Ovary (tissue), 9 donors: ENCODE results near the gene KLK15. TPM values are rescaled to one million over a fixed set of nuclear protein-coding genes. Genes with fewer than 3 reads are reported as not detected.

Experiments
- DNase-seq, 5 donors: peaks; one replicate each; pipeline ENCODE4 v3.0.0-alpha.2; 2019 to 2020
- H3K27ac ChIP-seq, 2 donors: fragments of 200-600 bp; one replicate each; pipeline versions ENCODE4 v1.5.1 to v1.8.0; 2019 to 2022
- H3K27me3 ChIP-seq: fragments of 200-600 bp; one replicate; pipeline ENCODE4 v1.8.0; 2022
- H3K36me3 ChIP-seq: fragments of 200-600 bp; sonication (generic); one replicate; pipeline ENCODE4 v1.5.1; 2019
- H3K4me1 ChIP-seq: one replicate; pipeline ENCODE4 v1.8.1; 2013; ENCODE audit warnings: mild to moderate bottlenecking, moderate library complexity; ENCODE audit not compliant: insufficient read depth
- H3K4me3 ChIP-seq: fragments of 200-600 bp; sonication (generic); one replicate; pipeline ENCODE4 v1.5.1; 2017
- H3K9me3 ChIP-seq, 2 donors: fragments of 200-600 bp in 1 of 2; sonication (generic) in 1 of 2; one replicate each; pipeline versions ENCODE4 v1.5.1 to v1.8.1; 2013 to 2019; ENCODE audit warnings: mild to moderate bottlenecking in 1 of 2, moderate library complexity in 1 of 2
- EP300 ChIP-seq: sonication (generic); formaldehyde crosslinking; IDR thresholded peaks from one replicate; pipeline ENCODE4 v1.6.1; 2017; ENCODE audit warnings: antibody characterized with exemption
- POLR2A ChIP-seq: fragments of 450-650 bp; IDR thresholded peaks from one replicate; pipeline ENCODE4 v1.6.1; 2017; ENCODE audit warnings: antibody characterized with exemption, mild to moderate bottlenecking, moderate library complexity
- WGBS, 3 donors: extraction: QIAGEN DNeasy Blood & Tissue Kit in 1 of 3; methylation state at CpG; one replicate each; pipeline versions ENCODE4 v1.1.5 to v1.1.7; 2013 to 2017; 5-methylcytosine and 5-hydroxymethylcytosine counted together
- intact Hi-C, 4 donors: fragments of 100-400 bp; cut with DNase I; formaldehyde crosslinking; loops; one replicate each; pipeline versions ENCODE4 v1.11.0 to v1.15.1; 2022 to 2023
- polyA plus RNA-seq, 2 donors: library from polyadenylated mRNA; stranded (reverse); fragments of 200-250 nt in 1 of 2; fragments of 350-450 nt in 1 of 2; fragmentation: Illumina TruSeq in 1 of 2; extraction: RNeasy Lipid Tissue Mini Kit (QIAGEN cat#74804) in 1 of 2; gene quantifications; one replicate each; pipeline ENCODE4 v1.2.3, GENCODE V29; 2013 to 2014
- total RNA-seq, 7 donors: library from RNA; depleted of rRNA in 2 of 7; stranded (reverse); fragments of >200 nt in 2 of 7; fragmentation: NEBNext Ultra II Directional in 3 of 7; extraction: Animal tissue kit (Norgen Biotek cat#: 25700) in 3 of 7; gene quantifications; one replicate each; pipeline versions ENCODE4 v1.1.0 to v1.2.4, GENCODE V29; 2016 to 2023
- TF ChIP-seq, protein P1 (sequence below), 3 donors: fragments of 450-650 bp in 2 of 3; fragments of 200-600 bp in 1 of 3; IDR thresholded peaks; one replicate each; pipeline versions ENCODE4 v1.5.1 to v1.8.0; 2016 to 2022; ENCODE audit warnings: antibody characterized with exemption in 3 of 3, mild to moderate bottlenecking in 1 of 3
- donor health status: DM: no; HTN: no; CAD: no; lungs with moderate emphysema.
- donor health status: DM: no; HTN: no; CAD: no.
- donor health status: Bipolar disorder and iron deficiency.
- donor health status: DM: yes; HTN: yes; CAD: no.
- donor health status: DM: no; HTN: no; CAD: no.
- donor health status: DM: yes; HTN: yes; CAD: no.

The KLK15 gene
- total and polyA plus RNA-seq, 9 donors, result not detected

DNA sequence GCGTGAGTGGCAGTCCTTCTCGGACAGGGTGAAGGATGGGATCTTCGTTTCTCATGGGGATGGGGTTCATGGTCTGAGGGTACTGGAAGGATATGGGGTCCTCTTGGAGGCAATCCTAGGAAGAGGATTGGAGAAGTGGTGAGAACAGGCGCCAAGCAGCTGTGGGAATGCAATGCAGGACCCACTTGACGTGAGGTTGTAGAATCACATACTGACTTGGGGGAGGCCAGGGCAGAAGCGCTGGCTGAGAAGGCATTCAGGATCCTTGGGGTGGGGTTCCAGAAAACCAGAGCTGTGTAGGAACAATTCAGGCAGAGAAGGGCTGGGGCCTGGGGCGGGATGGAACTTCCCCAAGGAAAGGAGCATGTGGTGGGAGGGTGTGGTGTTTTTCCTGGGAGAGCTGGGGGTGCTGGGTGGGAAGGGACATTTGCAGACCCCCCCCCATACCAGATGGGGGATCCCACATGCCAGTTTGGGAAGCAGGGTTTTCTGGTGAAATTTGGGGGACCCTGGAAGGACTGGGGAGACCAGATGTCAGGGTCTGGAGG, 10.6 kb downstream of the KLK15 start:
- Histone ChIP-seq H3K27ac (no peak overlapping the region), H3K4me1 (no peaks in the 10 kb centered on the region), H3K9me3 (no peaks in the 10 kb centered on the region), H3K36me3 (no peaks in the 10 kb centered on the region), H3K4me3 (no peak overlapping the region), H3K27me3 (no peaks in the 10 kb centered on the region)
- WGBS, 3 donors, result 72 to 75% (median 72%) methylated on average over 7 of the region's 7 CpGs
- no peak for TF ChIP-seq EP300
- TF ChIP-seq, protein P1, sequence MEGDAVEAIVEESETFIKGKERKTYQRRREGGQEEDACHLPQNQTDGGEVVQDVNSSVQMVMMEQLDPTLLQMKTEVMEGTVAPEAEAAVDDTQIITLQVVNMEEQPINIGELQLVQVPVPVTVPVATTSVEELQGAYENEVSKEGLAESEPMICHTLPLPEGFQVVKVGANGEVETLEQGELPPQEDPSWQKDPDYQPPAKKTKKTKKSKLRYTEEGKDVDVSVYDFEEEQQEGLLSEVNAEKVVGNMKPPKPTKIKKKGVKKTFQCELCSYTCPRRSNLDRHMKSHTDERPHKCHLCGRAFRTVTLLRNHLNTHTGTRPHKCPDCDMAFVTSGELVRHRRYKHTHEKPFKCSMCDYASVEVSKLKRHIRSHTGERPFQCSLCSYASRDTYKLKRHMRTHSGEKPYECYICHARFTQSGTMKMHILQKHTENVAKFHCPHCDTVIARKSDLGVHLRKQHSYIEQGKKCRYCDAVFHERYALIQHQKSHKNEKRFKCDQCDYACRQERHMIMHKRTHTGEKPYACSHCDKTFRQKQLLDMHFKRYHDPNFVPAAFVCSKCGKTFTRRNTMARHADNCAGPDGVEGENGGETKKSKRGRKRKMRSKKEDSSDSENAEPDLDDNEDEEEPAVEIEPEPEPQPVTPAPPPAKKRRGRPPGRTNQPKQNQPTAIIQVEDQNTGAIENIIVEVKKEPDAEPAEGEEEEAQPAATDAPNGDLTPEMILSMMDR (IDR thresholded peaks at IDR 0.05), result no peak
- TF ChIP-seq POLR2A, result no peak
- intact Hi-C loops, result no loop called here
- DNase-seq, result no peak

GRCh38 chr19:50821622-50822021, 11.8 kb downstream of the KLK15 start:
- Histone ChIP-seq H3K27ac (no peak overlapping the region), H3K4me1 (no peaks in the 10 kb centered on the region), H3K27me3 (no peaks in the 10 kb centered on the region), H3K9me3 (no peaks in the 10 kb centered on the region), H3K36me3 (no peaks in the 10 kb centered on the region), H3K4me3 (no peak overlapping the region)
- TF ChIP-seq POLR2A (no peak), EP300 (no peak)
- TF ChIP-seq, protein P1 (IDR thresholded peaks at IDR 0.05), result no peak
- intact Hi-C loops, result no loop called here
- WGBS, 3 donors, result 32 to 45% (median 32%) methylated on average over 8 of the region's 8 CpGs
- no peak for DNase-seq

DNA sequence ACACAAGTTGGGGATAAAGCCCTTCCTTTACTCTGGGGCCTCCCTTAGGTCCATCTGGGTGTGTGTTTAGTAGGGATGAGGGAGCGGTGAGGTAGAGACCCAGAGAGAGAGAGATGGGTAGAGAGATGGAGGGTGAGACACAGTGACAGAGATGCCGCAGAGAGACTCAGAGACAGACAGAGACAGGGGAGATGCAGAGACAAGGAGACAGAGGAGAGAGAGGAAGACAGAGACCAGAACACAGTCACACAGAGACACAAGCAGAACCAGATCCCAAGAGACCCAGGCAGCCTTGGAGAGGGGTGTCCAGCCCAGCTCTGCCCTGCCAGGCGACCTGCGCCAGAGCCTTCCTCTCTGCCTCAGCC, 12.1 kb downstream of the KLK15 start:
- Histone ChIP-seq H3K27me3 (no peaks in the 10 kb centered on the region), H3K4me3 (no peak overlapping the region), H3K4me1 (no peaks in the 10 kb centered on the region), H3K27ac (no peak overlapping the region), H3K36me3 (no peaks in the 10 kb centered on the region), H3K9me3 (no peaks in the 10 kb centered on the region)
- TF ChIP-seq, protein P1 (IDR thresholded peaks at IDR 0.05), result no peak
- TF ChIP-seq POLR2A (no peak), EP300 (no peak)
- intact Hi-C loops, result no loop called here
- WGBS, 3 donors, result 46 to 65% (median 58%) methylated on average over 4 of the region's 4 CpGs
- no peak for DNase-seq

DNA sequence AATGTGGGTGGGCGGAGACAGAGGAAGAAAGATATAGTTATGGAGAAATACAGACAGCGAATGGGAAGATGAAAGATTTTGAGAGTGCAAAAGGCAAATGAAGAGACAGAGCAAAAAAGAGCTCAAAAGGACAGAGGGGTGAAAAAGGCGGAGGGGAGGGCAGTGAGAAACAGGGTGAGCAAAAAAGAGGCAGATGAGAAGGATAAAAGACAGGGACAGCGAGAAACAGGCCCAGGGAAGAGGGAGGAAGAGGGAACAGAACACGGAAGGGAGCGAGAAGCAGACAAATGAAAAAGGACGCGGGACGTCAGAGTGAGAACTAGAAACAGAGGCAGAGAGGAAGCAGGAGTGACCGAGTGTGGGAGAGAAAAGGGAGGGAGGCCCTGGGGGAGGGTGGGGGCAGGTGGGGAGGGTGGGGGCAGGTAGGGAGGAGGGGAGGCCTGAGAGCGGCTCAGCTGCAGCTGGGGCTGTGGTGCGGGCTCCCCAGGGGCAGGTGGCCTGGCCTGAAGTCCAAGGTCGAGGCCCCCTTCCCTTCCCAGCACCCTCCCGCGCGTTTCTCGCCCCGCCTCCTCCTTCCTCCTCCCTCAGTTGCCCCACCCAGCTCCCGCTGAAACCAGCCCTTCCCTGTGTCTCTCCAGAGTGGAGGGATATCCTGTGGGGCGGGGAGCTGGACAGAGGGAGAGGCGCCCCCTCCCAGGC, 12.7 kb downstream of the KLK15 start:
- TF ChIP-seq, protein P1 (IDR thresholded peaks at IDR 0.05), result no peak
- TF ChIP-seq EP300, result no peak
- TF ChIP-seq POLR2A, result no peak
- intact Hi-C loops, result no loop called here
- Histone ChIP-seq H3K4me1 (no peaks in the 10 kb centered on the region), H3K4me3 (no peak overlapping the region), H3K27ac (no peak overlapping the region), H3K27me3 (no peaks in the 10 kb centered on the region), H3K9me3 (no peaks in the 10 kb centered on the region), H3K36me3 (no peaks in the 10 kb centered on the region)
- no peak for DNase-seq
- 1 to 3% (median 2%) methylated on average over 20 to 21 of the region's 21 CpGs for WGBS, 3 donors
